CD4-positive, alpha-beta T cell treated with Interleukin-12 subunit alpha and Interleukin-12 subunit beta, for 1 hour (primary cell): Measurements from ENCODE around the gene ITSN1.

ENCODE experiments used
- DNase-seq: peaks from one replicate; pipeline ENCODE4 v3.0.0-alpha.2; 2020

Gene ITSN1

GRCh38 chr21:33733601-33734000 lies 91.3 kb downstream of the ITSN1 start:
- DNase-seq = no peak

GRCh38 chr21:33734291-33734690 lies 92.0 kb downstream of the ITSN1 start:
- DNase-seq = no peak

GRCh38 chr21:33734818-33735217 lies 92.5 kb downstream of the ITSN1 start:
- no peak for DNase-seq

- no peak for DNase-seq
Measured at GRCh38 chr21:33736569-33736968, 94.3 kb downstream of the ITSN1 start.

DNA sequence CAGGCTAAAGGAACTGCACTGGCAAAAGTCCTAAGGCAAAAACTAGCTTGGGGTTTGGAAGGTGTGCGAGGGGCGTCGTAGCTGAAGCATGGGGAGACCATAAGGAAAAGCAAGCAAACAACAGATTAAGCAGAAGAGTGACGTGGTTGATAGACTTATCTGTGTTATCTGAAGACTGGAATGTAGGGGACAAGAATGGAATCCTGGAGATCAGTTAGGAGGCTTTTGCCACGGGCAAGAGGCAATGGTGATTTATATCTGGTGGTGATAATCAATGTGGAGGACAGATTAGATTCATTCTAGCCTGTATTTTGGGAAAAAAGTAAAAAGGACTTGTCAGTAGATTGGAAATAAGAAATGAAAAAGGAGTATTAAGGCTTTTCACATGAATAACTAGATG lies 97.4 kb downstream of the ITSN1 start:
- no peak for DNase-seq

GRCh38 chr21:33747420-33747819 lies 105.1 kb downstream of the ITSN1 start:
- DNase-seq = no peak

- no peak for DNase-seq
Measured at GRCh38 chr21:33748903-33749302, 106.6 kb downstream of the ITSN1 start.

- DNase-seq = no peak
Measured at GRCh38 chr21:33750017-33750416, 107.7 kb downstream of the ITSN1 start.

- DNase-seq = no peak
Measured at GRCh38 chr21:33751120-33751519, 108.8 kb downstream of the ITSN1 start.

- DNase-seq = no peak
Measured at GRCh38 chr21:33751533-33751932, 109.2 kb downstream of the ITSN1 start.

- no peak for DNase-seq
Measured at GRCh38 chr21:33752260-33752659, 110.0 kb downstream of the ITSN1 start.

DNA sequence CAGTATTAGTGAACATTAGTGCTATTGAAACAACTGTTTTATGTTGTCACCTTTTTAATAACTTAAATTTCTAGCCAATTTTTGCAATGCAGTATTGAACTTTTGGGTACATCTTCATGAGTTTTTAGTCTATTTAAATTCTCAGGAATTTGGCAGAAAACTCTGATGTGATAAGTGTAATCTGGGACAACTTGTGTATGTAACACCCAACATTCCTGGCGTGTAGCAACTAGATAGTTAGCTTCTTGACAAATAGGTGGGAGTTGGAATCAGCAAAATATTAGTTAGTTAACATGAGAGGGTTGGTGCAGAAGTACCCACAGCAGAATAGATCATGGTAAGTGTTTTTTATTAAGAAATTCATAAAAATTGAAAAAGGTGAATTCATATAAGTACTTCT lies 111.6 kb downstream of the ITSN1 start:
- no peak for DNase-seq

DNA sequence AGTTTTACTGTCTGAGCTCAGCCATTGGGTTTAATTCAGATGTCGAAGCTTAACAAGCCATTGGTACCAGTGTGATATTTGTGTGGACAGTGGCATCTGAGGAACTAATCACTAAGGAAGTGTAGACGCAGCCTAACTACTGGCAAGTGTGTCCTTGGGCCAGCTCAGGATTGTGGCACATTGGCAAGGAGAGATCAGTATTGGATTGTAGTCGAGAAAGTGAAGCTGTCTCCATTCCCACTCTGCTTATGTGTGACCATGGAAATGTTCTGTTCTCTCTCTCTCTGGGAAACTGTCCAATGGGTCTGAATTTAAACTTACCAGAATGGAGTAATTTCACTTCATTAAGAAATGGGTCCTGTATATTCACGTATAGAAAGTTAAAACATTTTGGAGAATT lies 112.2 kb downstream of the ITSN1 start:
- DNase-seq = no peak

DNA sequence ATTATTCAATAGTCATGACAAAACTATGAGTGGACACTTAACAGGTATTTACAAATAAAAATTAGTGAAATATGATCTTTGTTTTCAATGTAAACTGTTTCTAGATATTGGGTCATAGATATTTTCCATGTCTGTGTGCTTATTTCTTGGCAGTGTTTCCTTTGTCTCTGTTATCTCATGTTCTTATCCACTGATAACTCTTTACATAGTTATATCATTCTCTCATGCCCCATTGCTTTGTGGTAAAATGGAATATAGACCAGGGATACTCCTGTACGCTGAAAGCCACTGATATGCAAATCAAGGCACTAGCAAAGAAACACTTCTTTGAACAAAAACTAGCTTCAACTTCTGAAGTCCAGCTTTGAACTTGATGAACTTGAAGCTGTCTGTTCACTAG lies 113.1 kb downstream of the ITSN1 start:
- DNase-seq = no peak

DNA sequence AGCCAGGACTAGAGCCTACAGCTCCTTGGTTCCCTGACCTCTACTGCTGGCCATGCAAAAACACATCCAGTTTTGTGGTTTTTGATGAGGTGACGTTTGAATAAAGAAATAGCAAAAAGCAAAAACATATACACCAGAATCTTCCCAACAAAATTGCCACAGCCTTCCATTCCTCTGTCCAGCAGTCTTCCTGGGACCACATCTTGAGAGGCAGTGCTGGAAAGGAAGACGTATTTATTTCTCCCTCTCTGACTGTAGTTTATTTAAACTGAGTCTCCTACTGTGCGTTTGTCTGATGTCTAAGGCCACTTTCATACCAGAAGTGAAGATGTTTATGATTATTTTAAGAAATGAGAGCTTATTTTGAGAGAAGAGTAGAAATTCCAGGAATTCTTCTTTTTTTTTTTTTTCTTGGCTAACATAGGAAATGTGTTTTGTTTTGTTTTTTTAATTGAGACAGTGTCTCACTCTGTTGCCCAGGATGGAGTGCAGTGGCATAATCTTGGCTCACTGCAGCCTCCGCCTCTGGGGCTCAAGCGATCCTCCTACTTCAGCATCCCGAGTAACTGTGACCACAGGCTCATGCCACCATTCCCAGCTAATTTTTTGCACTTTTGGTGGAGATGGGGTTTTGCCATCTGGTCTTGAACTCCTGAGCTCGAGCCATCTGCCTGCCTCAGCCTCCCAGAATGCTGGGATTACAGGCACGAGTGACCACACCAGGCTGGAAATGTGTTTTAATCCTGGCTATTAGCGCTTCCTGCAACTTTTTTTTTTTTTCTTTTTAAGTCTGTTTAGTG lies 118.5 kb downstream of the ITSN1 start:
- no peak for DNase-seq

GRCh38 chr21:33761441-33762036 lies 119.2 kb downstream of the ITSN1 start:
- no peak for DNase-seq

- no peak for DNase-seq
Measured at GRCh38 chr21:33762803-33763581, 120.7 kb downstream of the ITSN1 start.

- DNase-seq = no peak
Measured at GRCh38 chr21:33763582-33763899, 121.2 kb downstream of the ITSN1 start.

DNA sequence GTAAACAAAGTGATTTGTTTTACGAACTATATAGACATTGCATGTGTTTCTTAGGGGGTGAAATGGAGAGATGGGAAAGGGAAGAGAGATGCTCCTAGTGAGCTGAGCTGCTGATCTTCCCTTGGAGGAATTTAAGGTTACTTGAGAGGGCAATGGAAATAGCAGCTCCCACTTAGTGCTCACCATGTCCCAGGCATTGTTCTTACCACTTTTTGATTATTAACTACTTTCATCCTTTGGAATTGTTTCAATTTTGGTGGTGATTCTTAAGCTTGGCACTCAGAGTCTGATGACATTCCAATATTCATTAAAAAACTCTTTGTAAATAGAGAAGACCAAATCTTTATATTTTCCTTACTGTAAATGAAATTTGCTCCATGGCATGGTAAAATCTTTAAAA lies 124.9 kb downstream of the ITSN1 start:
- no peak for DNase-seq

DNA sequence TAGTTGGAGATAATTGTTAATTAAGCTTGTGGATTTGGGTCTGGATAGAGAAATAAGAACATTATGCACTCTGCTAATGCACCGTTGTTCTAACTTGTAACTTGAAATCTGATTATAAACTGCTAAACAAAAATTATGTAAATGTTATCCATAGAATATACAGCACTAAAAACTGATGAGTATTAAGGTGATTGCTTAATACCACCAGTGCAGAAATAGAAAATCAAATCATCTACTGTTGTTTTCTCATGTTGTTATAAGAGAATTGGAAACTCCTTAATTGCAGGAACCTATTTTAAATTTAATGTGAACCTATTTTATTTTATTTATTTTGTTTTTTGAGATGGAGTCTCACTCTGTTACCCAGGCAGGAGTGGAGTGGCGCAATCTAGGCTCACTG lies 125.7 kb downstream of the ITSN1 start:
- no peak for DNase-seq

- no peak for DNase-seq
Measured at GRCh38 chr21:33769057-33769456, 126.8 kb downstream of the ITSN1 start.

- no peak for DNase-seq
Measured at GRCh38 chr21:33770542-33770941, 128.2 kb downstream of the ITSN1 start.

GRCh38 chr21:33771976-33772375 lies 129.7 kb downstream of the ITSN1 start:
- no peak for DNase-seq

DNA sequence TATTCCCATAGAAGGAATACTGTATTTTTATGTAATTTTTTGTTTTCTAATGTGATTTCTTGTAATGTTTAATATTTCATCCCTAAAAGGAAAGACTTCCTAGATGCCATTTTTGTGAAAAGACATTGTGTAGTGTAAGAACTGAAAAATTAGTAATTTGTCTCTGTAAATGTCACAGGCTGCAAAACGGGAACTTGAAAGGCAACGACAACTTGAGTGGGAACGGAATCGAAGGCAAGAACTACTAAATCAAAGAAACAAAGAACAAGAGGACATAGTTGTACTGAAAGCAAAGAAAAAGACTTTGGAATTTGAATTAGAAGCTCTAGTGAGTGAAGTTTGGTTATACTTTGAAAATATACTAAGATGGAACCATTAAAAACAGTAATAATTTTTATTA lies 132.2 kb downstream of the ITSN1 start:
- DNase-seq = no peak
